GM12892 (cell line): ENCODE results near the gene TM2D1. TPM values are rescaled to one million over a fixed set of nuclear protein-coding genes. Genes with fewer than 3 reads are reported as not detected.

Source experiments
- DNase-seq: peaks from one replicate; pipeline ENCODE4 v3.0.0; 2011; ENCODE audit not compliant: insufficient read length
- FAIRE-seq: peaks from 2 replicates; lab custom pipeline; 2011; peaks lifted over from hg19 to GRCh38; lab: Jason Lieb, UNC
- POLR2A ChIP-seq: IDR thresholded peaks from 2 replicates; pipeline ENCODE4 v1.6.1; 2011; ENCODE audit warnings: low read depth, low read length, control low read depth
- POLR2AphosphoS5 ChIP-seq: IDR thresholded peaks from 2 replicates; pipeline ENCODE4 v1.6.1; 2011; ENCODE audit warnings: low read depth, low read length, control low read depth
- TAF1 ChIP-seq: IDR thresholded peaks from 2 replicates; pipeline ENCODE4 v1.6.1; 2011; ENCODE audit warnings: low read depth, mild to moderate bottlenecking, control low read depth, low read length, borderline replicate concordance
- polyA plus RNA-seq: library from polyadenylated mRNA; unstranded; fragments of >200 nt; gene quantifications from one replicate; pipeline ENCODE4 v1.2.1, GENCODE V29; 2012; ENCODE audit warnings: missing spikeins, inconsistent platforms; ENCODE audit not compliant: missing spikeins

TM2D1 gene
- polyA plus RNA-seq: 40.0 TPM

DNA sequence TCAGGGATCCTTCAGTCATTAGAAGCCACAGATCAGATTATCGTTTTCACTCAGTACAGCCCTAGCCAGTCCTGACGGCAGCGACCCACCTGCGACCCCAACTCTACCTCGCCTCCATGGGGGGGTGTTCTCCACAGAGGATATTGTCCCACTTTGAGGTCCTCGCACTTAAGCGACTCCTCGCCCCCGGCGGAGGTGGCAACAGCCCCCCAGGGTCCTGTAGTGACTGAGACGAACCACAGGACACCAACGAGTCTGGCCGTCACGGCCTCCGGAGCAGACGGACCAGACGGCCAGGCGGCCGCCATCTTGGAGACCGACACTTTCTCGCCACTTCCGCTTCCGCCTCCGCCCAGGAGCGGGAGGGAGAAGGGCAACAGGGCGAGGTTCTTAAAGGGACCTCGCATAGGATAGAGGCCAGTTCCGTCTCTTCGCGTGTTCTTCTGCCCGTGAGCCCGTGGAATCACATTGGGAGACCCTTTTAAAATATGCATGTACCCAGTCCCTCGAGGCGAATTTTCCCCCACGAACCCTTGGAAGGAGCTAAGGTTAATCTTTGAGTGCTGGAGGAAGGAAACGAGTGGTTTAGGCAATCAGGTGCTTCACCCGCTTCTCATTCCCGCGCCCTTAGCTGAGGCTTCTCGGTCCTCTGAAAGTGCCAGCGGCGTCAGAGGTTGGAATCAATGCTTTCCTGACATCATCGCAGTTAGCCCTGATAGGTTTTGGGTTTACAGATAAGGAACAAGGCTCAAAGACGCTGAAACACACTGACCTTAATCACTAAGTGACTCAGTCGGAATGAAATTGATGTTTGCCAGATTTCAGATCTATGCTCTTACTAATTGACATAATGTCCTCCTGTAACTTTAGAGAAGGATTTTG lies at the start of gene TM2D1:
Gene TM2D1 (minus strand): TSS at position 329 of the 882 bp plus-strand sequence. CDS start 21 bp downstream, at position 308.
- FAIRE-seq: peak; percentile 95
- peak; percentile 71 for DNase-seq
- TF ChIP-seq TAF1 (peak; percentile 93), POLR2A (peak; percentile 99), POLR2AphosphoS5 (peak; percentile 98)

DNA sequence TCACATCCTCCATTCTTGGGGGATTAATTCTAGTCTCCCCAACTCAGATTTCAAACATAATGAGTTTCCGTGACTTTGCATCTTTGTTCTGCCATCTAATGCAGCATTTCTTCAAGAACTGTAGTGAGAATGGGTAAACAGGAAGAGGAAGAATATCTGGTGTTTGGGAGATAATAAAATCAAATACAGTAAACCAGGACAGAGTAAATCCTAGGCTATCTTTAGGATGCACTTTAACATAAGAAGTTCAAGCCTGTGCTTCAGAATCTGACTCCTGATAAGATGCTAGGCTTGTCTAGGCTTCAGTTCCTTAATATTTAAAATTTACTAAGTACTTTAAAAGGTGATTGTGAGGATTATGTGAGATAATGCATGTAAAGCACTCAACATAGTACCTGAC lies 45.2 kb upstream of the TM2D1 start:
- TF ChIP-seq TAF1 (no peak), POLR2A (no peak), POLR2AphosphoS5 (no peak)
- DNase-seq (no peak), FAIRE-seq (no peak)

DNA sequence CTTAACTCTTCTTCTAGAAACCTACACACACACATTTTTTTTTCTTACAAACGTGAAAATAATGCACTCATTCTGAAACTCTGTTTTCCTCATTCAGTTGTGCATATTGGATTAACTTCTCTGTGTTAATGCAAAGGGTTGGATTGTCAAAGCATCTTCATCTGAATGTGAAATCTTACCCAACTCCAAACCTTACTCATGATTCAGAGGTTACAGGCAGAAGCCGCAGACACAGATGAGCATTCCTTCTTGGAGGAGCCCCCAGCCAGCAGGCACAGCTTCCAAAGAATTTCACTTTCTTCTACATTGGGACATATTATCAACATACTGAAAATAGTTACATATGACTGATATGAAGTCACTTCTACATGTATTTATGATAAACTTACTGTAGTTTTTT lies 33.0 kb upstream of the TM2D1 start:
- TF ChIP-seq POLR2A (no peak), POLR2AphosphoS5 (no peak), TAF1 (no peak)
- FAIRE-seq (no peak), DNase-seq (no peak)

DNA sequence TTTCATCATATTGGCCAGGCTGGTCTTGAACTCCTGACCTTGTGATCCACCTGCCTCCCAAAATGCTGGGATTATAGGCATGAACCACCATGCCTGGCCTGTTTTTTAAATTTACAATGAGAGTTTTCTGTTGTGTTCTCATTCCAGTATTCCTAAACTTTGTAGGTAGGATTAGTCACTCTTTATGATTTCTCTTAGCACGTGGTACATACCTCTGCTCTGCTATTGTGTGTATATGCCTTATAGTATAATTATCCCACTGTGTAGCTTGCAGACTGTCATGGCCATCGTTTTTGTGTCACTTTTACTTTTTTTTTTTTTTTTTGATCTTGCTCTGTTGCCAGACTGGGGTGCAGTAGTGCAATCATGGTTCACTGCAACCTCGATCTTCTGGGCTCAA lies 31.8 kb upstream of the TM2D1 start:
- DNase-seq: no peak

DNA sequence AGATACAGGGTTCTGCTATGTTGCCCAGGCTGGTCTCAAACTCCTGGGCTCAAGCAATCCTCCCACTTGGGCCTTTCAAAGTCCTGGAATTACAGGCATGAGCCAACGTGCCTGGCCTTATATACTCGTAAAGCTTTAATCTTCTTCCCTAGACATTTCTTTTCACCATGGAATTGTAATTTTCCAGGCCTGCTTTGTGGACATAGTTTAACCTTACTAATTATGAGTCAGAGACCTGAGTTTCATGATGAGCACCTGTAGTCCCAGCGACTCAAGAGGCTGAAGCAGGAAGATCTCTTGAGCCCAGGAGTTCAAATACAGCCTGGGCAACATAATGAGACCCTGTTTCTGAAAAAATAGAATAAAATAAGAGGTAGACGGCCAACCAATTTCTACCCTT lies 29.6 kb upstream of the TM2D1 start:
- no peak for TF ChIP-seq POLR2A
- no peak for TF ChIP-seq POLR2AphosphoS5
- TF ChIP-seq TAF1: no peak
- FAIRE-seq: no peak
- DNase-seq: no peak

More for the DNA sequence above, 31.8 kb upstream of the TM2D1 start:
- FAIRE-seq: no peak
- no peak for TF ChIP-seq POLR2A
- TF ChIP-seq POLR2AphosphoS5: no peak
- TF ChIP-seq TAF1: no peak

DNA sequence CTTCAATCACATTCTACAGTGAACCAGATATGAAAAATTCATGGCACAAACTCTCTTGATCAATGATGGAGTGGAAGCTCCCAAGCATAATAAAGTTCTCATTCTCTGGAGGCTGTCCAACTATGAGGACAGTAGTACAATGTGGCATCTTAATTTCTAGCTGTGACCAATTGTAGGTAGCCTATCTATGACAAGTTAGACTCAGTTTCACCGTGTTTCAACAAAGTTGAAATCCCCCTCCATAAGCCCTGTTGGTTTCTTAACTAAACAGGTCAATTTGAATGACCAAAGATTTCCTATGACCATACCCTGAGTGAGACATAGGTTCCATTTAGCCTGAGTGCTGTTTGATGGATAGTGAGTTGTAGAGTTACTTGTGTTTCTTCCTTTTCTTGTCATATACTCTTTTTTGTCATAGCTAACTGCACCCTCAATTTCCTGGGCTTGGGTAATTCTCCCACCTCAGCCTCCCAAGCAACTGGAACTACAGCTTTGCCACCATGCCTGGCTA lies 29.1 kb upstream of the TM2D1 start:
- TF ChIP-seq TAF1 (no peak), POLR2AphosphoS5 (no peak), POLR2A (no peak)
- FAIRE-seq (no peak), DNase-seq (no peak)

DNA sequence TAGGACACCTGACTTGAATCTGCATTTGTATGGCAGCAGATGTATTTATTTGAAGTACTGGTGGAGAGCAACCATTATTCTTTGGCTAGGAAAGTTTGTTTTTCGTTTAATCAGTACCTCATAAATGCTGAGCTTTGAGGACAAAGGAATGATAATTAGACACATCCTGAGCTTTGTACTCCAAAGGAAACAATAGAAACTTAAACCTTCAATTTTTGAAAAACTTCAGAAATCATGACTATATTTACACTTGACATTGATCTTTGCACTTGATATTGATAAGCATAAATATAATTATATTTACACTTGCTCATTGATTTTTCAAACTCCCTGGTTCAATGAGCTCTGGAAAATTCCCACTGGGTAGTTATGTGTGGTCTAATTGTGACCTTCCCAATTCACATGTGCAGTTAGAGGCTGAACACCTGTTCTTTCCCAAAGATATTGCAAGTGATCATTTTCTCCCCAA lies 28.0 kb upstream of the TM2D1 start:
- DNase-seq (no peak), FAIRE-seq (no peak)
- TF ChIP-seq TAF1 (no peak), POLR2AphosphoS5 (no peak), POLR2A (no peak)

DNA sequence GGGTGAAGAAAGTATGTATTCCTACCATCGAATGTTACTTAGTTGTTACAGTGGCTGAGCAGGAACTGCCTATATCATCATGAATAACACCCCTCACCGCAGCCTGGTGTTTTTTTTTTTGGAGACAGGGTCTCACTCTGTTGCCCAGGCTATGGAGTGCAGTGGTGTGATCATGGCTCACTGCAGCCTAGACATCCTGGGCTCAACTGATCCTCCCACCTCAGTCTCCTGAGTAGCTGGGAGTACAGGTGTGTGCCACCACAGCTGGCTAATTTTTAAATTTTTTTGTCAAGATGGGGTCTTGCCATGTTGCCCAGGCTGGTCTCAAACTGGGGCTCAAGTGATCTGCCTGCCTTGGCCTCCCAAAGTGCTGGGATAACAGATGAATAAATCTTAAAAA lies 24.6 kb upstream of the TM2D1 start:
- TF ChIP-seq POLR2AphosphoS5 (no peak), TAF1 (no peak), POLR2A (no peak)
- no peak for FAIRE-seq
- no peak for DNase-seq

DNA sequence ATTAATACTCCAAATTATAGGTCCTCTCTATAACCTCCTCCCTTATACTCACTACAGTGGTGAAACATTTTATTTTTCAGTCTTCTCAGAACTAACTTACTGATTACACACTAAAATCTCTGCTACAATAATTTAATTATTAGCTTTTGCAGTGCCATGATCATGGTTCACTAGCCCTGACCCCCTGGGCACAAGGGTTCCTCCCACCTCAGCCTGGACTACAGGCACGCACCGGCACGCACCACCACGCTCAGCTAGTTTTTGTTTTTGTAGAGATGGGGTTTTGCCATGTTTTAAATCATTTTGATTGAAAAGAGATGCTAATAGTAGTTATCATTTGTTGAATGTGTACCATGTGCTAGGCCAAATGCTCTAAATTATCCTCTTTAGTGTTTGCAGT lies 23.6 kb upstream of the TM2D1 start:
- DNase-seq (no peak), FAIRE-seq (no peak)
- TF ChIP-seq POLR2A: no peak
- no peak for TF ChIP-seq TAF1
- TF ChIP-seq POLR2AphosphoS5: no peak

DNA sequence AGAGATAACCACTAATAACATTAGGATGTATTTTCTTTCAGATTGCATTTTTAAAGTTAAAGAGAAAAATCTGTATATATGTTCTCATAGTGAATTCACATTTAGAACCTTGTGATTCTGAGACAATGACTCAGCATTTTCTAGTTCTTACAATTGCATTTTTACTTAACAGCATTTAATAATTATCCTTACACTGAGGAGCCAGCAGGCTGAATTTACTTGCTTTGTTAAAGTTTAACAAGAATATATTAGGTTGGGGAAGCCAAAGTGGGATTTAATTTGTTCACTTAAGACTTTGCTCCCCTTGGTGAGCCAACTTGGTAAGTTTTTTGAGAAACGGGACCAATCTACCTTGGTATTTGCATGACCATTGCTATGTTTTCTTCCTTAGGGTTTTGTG lies 21.9 kb upstream of the TM2D1 start:
- FAIRE-seq: no peak
- DNase-seq: no peak
- TF ChIP-seq POLR2A (no peak), POLR2AphosphoS5 (no peak), TAF1 (no peak)

DNA sequence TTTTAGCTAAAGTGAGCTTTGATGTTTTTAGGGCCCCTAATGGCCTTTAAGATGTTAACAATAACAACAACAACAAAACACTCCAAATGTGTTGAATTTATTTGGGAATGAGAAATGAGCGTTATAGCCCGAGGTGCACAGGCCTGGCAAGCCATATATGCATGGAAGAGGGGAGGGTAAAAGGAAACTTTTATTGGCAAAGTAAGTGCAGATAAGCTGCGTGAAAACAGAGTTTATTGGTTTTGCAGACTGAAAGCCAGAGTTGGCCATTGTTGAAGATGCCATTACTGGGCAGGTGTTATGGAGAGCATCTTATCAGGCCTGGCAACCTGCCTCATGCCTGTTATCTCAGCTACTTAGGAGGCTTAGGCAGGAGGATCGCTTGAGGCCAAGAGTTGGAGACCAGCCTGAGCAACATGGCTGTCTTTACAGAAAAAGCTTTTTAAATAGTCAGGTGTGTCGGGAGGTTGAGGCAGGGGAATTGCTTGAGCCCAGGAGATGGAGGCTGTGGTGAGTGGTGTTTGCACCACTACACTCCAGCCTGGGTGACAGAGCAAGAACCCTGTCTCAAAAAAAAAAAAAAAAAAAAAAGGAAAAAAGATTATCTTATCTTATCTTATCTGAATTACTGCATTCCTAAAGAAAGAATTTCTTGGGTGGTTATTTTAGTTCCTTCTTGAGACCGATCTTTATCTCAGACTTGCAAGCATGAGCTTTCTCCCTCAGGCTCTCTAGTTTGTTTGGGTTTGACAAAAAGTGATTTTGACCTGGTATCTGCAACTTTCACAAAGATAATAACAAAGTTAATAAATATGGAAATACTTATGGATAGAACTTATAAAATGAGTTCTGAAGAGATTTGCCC lies 19.0 kb upstream of the TM2D1 start:
- TF ChIP-seq TAF1 (no peak), POLR2AphosphoS5 (no peak), POLR2A (no peak)
- FAIRE-seq: no peak
- DNase-seq: no peak

DNA sequence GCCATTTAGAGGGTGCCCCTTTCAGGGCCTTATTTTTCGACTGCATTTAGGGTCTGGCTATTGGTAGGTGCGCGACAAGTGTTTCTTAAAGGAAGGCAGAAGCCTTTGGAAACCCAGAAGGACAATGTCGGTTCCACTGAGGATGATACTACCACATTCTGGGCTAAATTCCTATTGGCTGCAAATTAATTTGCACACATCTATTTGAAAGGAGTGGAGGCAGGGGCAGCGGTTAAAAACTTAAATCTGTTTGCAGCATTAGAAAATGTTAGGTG lies 18.4 kb upstream of the TM2D1 start:
- DNase-seq (no peak), FAIRE-seq (no peak)
- TF ChIP-seq POLR2AphosphoS5: no peak
- TF ChIP-seq POLR2A: no peak
- TF ChIP-seq TAF1: no peak
